HEK293 (cell line): ENCODE results near the gene MTFMT.
"Not testable (repeated sequence)": the region's sequence is repeated elsewhere in the genome, so short reads cannot be mapped to it uniquely, and the experiment has no call there.

Experiments used
- CTCF ChIA-PET: fragments of 350-600 bp; formaldehyde crosslinking; extraction: SDS; loops from one replicate; lab custom pipeline; 2021; ENCODE audit warnings: antibody characterized with exemption; lab: Yijun Ruan, JAX
- POLR2A ChIA-PET: fragments of 300-600 bp; formaldehyde crosslinking; extraction: SDS; loops from one replicate; lab custom pipeline; 2020; ENCODE audit warnings: antibody characterized with exemption, inconsistent platforms; lab: Yijun Ruan, JAX
- H3K27ac ChIP-seq: fragments of 200-500 bp; sonication (Bioruptor generic); 2 replicates; pipeline ENCODE4 v1.5.1; 2014; ENCODE audit warnings: low read depth, low read length, control low read depth, inconsistent platforms; ENCODE audit errors: extremely low read depth
- H3K36me3 ChIP-seq, 2 experiments: fragments of 200-500 bp in 1 of 2; sonication (Bioruptor generic) in 1 of 2; 1 replicate in 1 of 2; 2 replicates in 1 of 2; pipeline ENCODE4 v1.5.1; 2014 to 2017; ENCODE audit warnings: inconsistent platforms in 2 of 2, low read length in 2 of 2; ENCODE audit not compliant: control insufficient read depth in 2 of 2, insufficient read depth in 1 of 2
- H3K4me1 ChIP-seq: fragments of 200-500 bp; sonication (Bioruptor generic); 2 replicates; pipeline ENCODE4 v1.5.1; 2014; ENCODE audit warnings: mild to moderate bottlenecking, low read length, inconsistent platforms; ENCODE audit not compliant: control insufficient read depth, insufficient read depth
- H3K4me3 ChIP-seq: 2 replicates; pipeline ENCODE4 v1.5.1; 2011; ENCODE audit warnings: low read depth, mild to moderate bottlenecking, control low read depth, low read length, moderate library complexity
- H3K9me3 ChIP-seq: fragments of 200-500 bp; sonication (Bioruptor generic); 2 replicates; pipeline ENCODE4 v1.5.1; 2014; ENCODE audit warnings: low read depth, low read length, inconsistent platforms; ENCODE audit not compliant: control insufficient read depth, insufficient read depth
- EGR2 ChIP-seq: fragments of 450-650 bp; formaldehyde crosslinking; IDR thresholded peaks from 2 replicates; pipeline ENCODE4 v1.5.1; 2016; ENCODE audit warnings: low read depth, missing biosample characterization, missing genetic modification characterization
- HOXA7 ChIP-seq: sonication (generic); formaldehyde crosslinking; IDR thresholded peaks from 2 replicates; pipeline ENCODE4 v1.8.1; 2022; ENCODE audit warnings: missing genetic modification reagents, borderline replicate concordance
- OSR2 ChIP-seq: fragments of 450-650 bp; formaldehyde crosslinking; IDR thresholded peaks from 2 replicates; pipeline ENCODE4 v1.5.1; 2016; ENCODE audit warnings: missing biosample characterization, missing genetic modification characterization
- PRDM1 ChIP-seq: fragments of 450-650 bp; formaldehyde crosslinking; IDR thresholded peaks from 2 replicates; pipeline ENCODE4; 2016; ENCODE audit warnings: missing biosample characterization, missing genetic modification characterization
- SP7 ChIP-seq: fragments of 450-650 bp; formaldehyde crosslinking; IDR thresholded peaks from 2 replicates; pipeline ENCODE4 v1.5.1; 2016; ENCODE audit warnings: missing biosample characterization, missing genetic modification characterization
- ZFHX2 ChIP-seq: fragments of 450-650 bp; formaldehyde crosslinking; conservative IDR thresholded peaks from 2 replicates; pipeline ENCODE4 v1.5.1; 2016; ENCODE audit warnings: missing biosample characterization, missing genetic modification characterization
- ZNF266 ChIP-seq: fragments of 450-650 bp; formaldehyde crosslinking; IDR thresholded peaks from 2 replicates; pipeline ENCODE4 v1.5.1; 2016; ENCODE audit warnings: missing biosample characterization, missing genetic modification characterization, low read depth
- ZNF335 ChIP-seq: fragments of 450-650 bp; formaldehyde crosslinking; conservative IDR thresholded peaks from 2 replicates; pipeline ENCODE4 v1.5.1; 2016; ENCODE audit warnings: missing biosample characterization, missing genetic modification characterization
- ZNF621 ChIP-seq: fragments of 450-650 bp; formaldehyde crosslinking; IDR thresholded peaks from 2 replicates; pipeline ENCODE4 v1.5.1; 2017; ENCODE audit warnings: missing biosample characterization, missing genetic modification characterization
- ZNF629 ChIP-seq: fragments of 450-650 bp; formaldehyde crosslinking; IDR thresholded peaks from 2 replicates; pipeline ENCODE4 v1.5.1; 2017; ENCODE audit warnings: missing biosample characterization, missing genetic modification characterization
- ZNF843 ChIP-seq: fragments of 450-650 bp; formaldehyde crosslinking; IDR thresholded peaks from 2 replicates; pipeline ENCODE4 v1.5.1; 2016; ENCODE audit warnings: missing biosample characterization, missing genetic modification characterization
- ZSCAN23 ChIP-seq: fragments of 450-650 bp; formaldehyde crosslinking; IDR thresholded peaks from 2 replicates; pipeline ENCODE4 v1.5.1; 2016; ENCODE audit warnings: missing biosample characterization, missing genetic modification characterization
- TF ChIP-seq, protein P1 (sequence below): fragments of 450-650 bp; formaldehyde crosslinking; IDR thresholded peaks from 2 replicates; pipeline ENCODE4 v1.5.1; 2016; ENCODE audit warnings: missing biosample characterization, missing genetic modification characterization
- TF ChIP-seq, protein P2 (sequence below): fragments of 450-650 bp; formaldehyde crosslinking; IDR thresholded peaks from 2 replicates; pipeline ENCODE4 v1.5.1; 2016; ENCODE audit warnings: missing biosample characterization, missing genetic modification characterization
- TF ChIP-seq, protein P3 (sequence below): fragments of 450-650 bp; formaldehyde crosslinking; IDR thresholded peaks from 2 replicates; pipeline ENCODE4; 2016; ENCODE audit warnings: missing biosample characterization, missing genetic modification characterization

Gene MTFMT

DNA sequence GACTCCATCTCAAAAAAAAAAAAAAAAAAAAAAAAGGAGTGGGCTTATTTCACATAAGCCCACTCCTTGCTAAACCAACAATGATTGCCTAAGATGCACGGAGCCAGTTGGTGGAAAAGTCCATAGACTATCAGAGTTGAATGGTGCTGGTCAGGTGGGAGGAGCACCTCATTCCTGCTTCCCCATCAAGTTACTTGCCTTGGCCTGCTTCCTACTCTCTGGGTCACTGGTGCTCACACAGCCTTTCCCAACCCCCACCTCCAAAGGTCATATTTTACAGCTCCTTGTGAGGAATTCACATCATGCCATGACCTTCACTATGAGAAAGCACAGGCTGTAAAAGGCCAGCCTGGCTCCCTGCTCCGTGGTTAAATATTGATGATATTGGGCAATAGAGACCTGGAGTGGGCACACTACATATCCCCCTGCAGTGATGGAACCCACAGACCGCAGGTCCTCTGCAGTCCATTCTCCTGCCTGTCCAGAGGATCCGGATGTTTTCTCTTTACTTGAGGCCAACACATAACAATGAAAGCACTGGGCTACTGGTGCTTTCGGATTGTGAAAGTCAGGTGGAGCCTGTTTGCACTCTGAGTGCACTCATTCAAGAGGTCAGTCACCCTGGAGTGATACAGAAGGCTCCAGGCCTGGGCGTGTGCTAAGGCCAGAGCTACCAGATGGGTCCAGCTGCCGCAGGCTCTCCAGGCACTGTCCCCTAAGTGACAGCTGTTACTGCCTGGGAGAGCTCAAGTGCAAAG lies 15.5 kb upstream of the MTFMT start, which contains the start of gene SLC51B:
Gene SLC51B, plus strand, starts transcription at position 664 of the 758 bp plus-strand sequence. CDS start 4,618 bp downstream, outside the sequence.
- POLR2A ChIA-PET: no interaction called here
- no peaks in the 10 kb centered on the region for H3K4me1 ChIP-seq
- CTCF ChIA-PET: interaction anchor here (0.5 to 1.3 kb wide), 3 partner anchors 10 to 314 kb away, joined by 3 to 4 read pairs (median 3); no protein-coding TSS in a partner anchor

DNA sequence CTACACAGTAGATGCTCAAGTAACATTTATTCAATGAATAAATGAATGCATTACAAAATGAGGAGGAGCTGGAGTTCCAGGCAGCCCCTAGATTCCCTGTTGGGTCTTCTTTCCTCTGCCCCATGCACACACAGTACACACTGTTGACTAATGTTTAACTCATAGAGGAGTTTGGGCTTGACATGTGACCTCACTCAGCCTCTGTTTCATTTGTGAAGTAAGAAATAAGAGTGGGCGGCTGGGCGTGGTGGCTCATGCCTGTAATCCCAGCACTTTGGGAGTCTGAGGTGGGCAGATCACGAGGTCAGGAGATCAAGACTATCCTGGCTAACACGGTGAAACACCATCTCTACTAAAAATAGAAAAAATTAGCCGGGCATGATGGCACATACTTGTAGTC lies 14.8 kb upstream of the MTFMT start:
- H3K27ac ChIP-seq, H3K36me3 ChIP-seq, H3K4me1 ChIP-seq, POLR2A ChIA-PET, H3K9me3 ChIP-seq: not testable (repeated sequence)
- peak; percentile 85 for TF ChIP-seq ZFHX2 (tag by site-specific recombination)
- peak; percentile 60 for TF ChIP-seq ZNF629
- TF ChIP-seq EGR2 (tag by site-specific recombination): peak; percentile 67; the same call in 1 of the 2 replicates
- TF ChIP-seq, all 188 proteins: peak for 3; not testable (repeated sequence) for 185
- not testable (repeated sequence) for H3K4me3 ChIP-seq
- CTCF ChIA-PET: interaction anchor here (0.7 to 2.5 kb wide), 4 partner anchors 11 to 314 kb away, joined by 3 to 10 read pairs (median 3); no protein-coding TSS in a partner anchor

More for the DNA sequence above, 15.5 kb upstream of the MTFMT start, which contains the start of gene SLC51B:
- no peaks in the 10 kb centered on the region for H3K9me3 ChIP-seq
- no peak within 1 kb of the TSS for H3K27ac ChIP-seq
- 0 out of 2 replicates have a peak, but pooled peaks have one; percentile 7 for TF ChIP-seq PRDM1 (tag by site-specific recombination)
- 0 out of 2 replicates have a peak, but pooled peaks have one; percentile 51 for TF ChIP-seq EGR2 (tag by site-specific recombination)
- TF ChIP-seq, protein P1, sequence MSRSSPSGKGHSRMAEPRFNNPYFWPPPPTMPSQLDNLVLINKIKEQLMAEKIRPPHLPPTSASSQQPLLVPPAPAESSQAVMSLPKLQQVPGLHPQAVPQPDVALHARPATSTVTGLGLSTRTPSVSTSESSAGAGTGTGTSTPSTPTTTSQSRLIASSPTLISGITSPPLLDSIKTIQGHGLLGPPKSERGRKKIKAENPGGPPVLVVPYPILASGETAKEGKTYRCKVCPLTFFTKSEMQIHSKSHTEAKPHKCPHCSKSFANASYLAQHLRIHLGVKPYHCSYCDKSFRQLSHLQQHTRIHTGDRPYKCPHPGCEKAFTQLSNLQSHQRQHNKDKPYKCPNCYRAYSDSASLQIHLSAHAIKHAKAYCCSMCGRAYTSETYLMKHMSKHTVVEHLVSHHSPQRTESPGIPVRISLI: no peak
- no peak within 1 kb of the TSS for H3K4me3 ChIP-seq
- no peaks in the 10 kb centered on the region for H3K36me3 ChIP-seq

DNA sequence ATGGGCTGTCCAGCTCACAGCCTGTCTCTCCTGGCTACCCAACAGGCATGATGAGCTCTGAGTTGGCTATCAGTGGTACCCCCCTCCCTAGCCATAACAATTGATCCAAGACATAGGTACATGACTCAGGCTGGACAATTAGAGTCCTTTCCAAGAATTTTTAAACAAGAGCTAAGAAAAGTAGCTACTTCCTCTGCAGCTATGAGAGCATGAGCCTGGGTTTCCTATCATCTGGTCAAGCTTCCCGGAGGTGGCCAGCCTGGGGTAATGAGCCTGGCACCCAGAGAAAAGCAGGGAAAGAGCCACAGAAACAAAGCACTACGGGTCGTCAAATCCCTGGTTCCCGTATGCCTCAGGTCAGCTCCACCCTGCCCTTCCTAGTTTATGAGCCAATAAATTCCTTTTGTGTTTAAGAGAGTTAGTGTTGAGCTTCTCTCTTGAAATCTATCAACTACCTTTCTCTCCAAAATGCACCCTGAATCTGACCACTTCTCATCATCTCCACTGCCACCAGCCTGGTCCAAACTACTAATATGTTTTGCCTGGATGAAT lies 13.4 kb upstream of the MTFMT start:
- TF ChIP-seq ZNF335 (tag by site-specific recombination) (peak; percentile 47), SP7 (tag by site-specific recombination) (no peak)
- TF ChIP-seq, all 188 proteins: peak for 1
- no peak overlapping the region for H3K4me3 ChIP-seq
- no peak overlapping the region for H3K27ac ChIP-seq
- ChIA-PET CTCF (interaction anchor here (0.8 to 2.5 kb wide), 5 partner anchors 9 to 231 kb away, joined by 4 to 10 read pairs (median 5); no protein-coding TSS in a partner anchor), POLR2A (no interaction called here)
- H3K9me3 ChIP-seq: no peaks in the 10 kb centered on the region
- H3K36me3 ChIP-seq: no peaks in the 10 kb centered on the region
- H3K4me1 ChIP-seq: no peaks in the 10 kb centered on the region

DNA sequence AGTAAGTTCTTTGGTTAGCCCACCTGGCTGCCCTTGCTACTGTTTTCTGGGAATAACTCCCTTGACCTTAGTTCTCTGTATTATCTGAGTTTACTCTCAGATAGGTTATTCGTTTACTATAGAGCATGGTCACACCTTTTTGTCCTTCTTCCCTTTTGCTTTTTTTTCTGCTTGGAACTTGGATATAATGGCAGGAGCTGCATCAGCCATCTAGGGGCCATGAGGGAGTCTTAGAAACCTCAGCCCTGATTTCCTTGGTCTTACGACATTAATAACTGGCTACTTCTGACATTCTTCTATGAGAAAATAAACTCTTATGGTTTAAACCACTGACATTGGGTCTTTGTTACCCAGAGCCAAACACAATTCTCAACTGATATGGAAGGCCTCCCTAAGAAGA lies 12.3 kb upstream of the MTFMT start:
- CTCF ChIA-PET: interaction anchor here (2.5 kb wide), 1 partner anchor 14 kb away, joined by 10 read pairs; no protein-coding TSS in a partner anchor
- no peak overlapping the region for H3K27ac ChIP-seq

More for the DNA sequence above, 12.3 kb upstream of the MTFMT start:
- TF ChIP-seq ZSCAN23 (tag by site-specific recombination) (no peak), ZNF843 (tag by site-specific recombination) (no peak), ZNF621 (tag by site-specific recombination) (no peak), HOXA7 (CRISPR knock-in tag) (no peak), ZNF266 (no peak), OSR2 (no peak), ZNF335 (tag by site-specific recombination) (no peak)
- TF ChIP-seq, protein P2, sequence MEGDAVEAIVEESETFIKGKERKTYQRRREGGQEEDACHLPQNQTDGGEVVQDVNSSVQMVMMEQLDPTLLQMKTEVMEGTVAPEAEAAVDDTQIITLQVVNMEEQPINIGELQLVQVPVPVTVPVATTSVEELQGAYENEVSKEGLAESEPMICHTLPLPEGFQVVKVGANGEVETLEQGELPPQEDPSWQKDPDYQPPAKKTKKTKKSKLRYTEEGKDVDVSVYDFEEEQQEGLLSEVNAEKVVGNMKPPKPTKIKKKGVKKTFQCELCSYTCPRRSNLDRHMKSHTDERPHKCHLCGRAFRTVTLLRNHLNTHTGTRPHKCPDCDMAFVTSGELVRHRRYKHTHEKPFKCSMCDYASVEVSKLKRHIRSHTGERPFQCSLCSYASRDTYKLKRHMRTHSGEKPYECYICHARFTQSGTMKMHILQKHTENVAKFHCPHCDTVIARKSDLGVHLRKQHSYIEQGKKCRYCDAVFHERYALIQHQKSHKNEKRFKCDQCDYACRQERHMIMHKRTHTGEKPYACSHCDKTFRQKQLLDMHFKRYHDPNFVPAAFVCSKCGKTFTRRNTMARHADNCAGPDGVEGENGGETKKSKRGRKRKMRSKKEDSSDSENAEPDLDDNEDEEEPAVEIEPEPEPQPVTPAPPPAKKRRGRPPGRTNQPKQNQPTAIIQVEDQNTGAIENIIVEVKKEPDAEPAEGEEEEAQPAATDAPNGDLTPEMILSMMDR (tag by site-specific recombination): no peak
- TF ChIP-seq, protein P3, sequence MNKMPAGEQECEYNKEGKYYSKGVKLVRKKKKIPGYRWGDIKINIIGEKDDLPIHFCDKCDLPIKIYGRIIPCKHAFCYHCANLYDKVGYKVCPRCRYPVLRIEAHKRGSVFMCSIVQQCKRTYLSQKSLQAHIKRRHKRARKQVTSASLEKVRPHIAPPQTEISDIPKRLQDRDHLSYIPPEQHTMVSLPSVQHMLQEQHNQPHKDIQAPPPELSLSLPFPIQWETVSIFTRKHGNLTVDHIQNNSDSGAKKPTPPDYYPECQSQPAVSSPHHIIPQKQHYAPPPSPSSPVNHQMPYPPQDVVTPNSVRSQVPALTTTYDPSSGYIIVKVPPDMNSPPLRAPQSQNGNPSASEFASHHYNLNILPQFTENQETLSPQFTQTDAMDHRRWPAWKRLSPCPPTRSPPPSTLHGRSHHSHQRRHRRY (tag by site-specific recombination): no peak
- H3K36me3 ChIP-seq: no peaks in the 10 kb centered on the region
- no peaks in the 10 kb centered on the region for H3K4me1 ChIP-seq
- H3K9me3 ChIP-seq: no peaks in the 10 kb centered on the region
- H3K4me3 ChIP-seq: no peak overlapping the region
- POLR2A ChIA-PET: no interaction called here
